Neural crest cell (in vitro differentiated cells): ENCODE results near the gene JSRP1. TPM values are rescaled to one million over a fixed set of nuclear protein-coding genes. Genes with fewer than 3 reads are reported as not detected.
"Not testable (repeated sequence)": the region's sequence is repeated elsewhere in the genome, so short reads cannot be mapped to it uniquely, and the experiment has no call there.

ENCODE experiments used
- DNase-seq: peaks from one replicate; pipeline ENCODE4 v3.0.0; 2021; ENCODE audit warnings: low read depth, mixed read lengths, low spot score
- H3K27ac Mint-ChIP-seq: one replicate; pipeline ENCODE4 v1.8.0; 2021; ENCODE audit warnings: mild to moderate bottlenecking, mixed read lengths; ENCODE audit not compliant: unreplicated experiment
- H3K27me3 Mint-ChIP-seq: 2 replicates; pipeline ENCODE4 v1.8.0; 2021; ENCODE audit warnings: low read depth, mild to moderate bottlenecking, mixed read lengths
- H3K36me3 Mint-ChIP-seq: 2 replicates; pipeline ENCODE4 v1.8.0; 2021; ENCODE audit warnings: low read depth, mild to moderate bottlenecking, mixed read lengths
- H3K4me1 Mint-ChIP-seq: 2 replicates; pipeline ENCODE4 v1.8.0; 2021; ENCODE audit warnings: mixed read lengths
- H3K4me3 Mint-ChIP-seq: one replicate; pipeline ENCODE4 v1.8.0; 2021; ENCODE audit warnings: mild to moderate bottlenecking, mixed read lengths
- H3K9me3 Mint-ChIP-seq: 2 replicates; pipeline ENCODE4 v1.8.0; 2021; ENCODE audit warnings: mixed read lengths
- CTCF ChIP-seq: fragments of 200-600 bp; sonication (generic); conservative IDR thresholded peaks from 2 replicates; pipeline ENCODE4 v1.5.0; 2021; ENCODE audit warnings: antibody characterized with exemption, mild to moderate bottlenecking
- total RNA-seq: library from RNA; stranded (reverse); gene quantifications from 2 replicates; pipeline ENCODE4 v1.2.1, GENCODE V29; 2021

The JSRP1 gene
- total RNA-seq, 1 donor from 2014 or later = 0.40 TPM

GRCh38 chr19:2283835-2284507 is 27.8 kb upstream of the JSRP1 start:
- TF ChIP-seq CTCF = no peak
- peaks cover 8% of the 10 kb centered on the region for H3K4me1 Mint-ChIP-seq
- H3K9me3 Mint-ChIP-seq = no peaks in the 10 kb centered on the region

DNA sequence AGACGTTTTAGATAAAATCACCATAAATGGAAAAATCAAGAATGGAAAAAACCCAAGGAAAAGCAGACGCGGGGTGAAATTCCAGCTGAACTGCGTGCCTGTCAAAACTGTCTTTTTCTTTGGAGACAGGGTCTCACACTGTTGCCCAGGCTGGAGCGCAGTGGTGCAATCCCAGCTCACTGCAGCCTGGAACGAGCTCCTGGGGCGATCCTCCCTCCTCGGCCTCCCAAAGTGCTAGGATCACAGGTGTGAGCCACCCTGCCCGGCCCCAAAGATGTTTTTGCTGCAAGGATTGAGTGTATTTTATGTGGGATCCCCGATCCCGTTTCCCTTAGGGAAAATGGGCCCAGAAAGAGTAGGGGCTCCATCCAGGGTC is 26.6 kb upstream of the JSRP1 start:
- Mint-ChIP-seq H3K27ac (no peak overlapping the region), H3K27me3 (peaks cover 32% of the 10 kb centered on the region), H3K9me3 (no peaks in the 10 kb centered on the region), H3K4me3 (peak overlapping the region; percentile 63), H3K4me1 (peaks cover 5% of the 10 kb centered on the region), H3K36me3 (no peaks in the 10 kb centered on the region)
- DNase-seq = no peak
- no peak for TF ChIP-seq CTCF

More at GRCh38 chr19:2283835-2284507, 27.8 kb upstream of the JSRP1 start:
- Mint-ChIP-seq H3K4me3 (no peak overlapping the region), H3K36me3 (peaks cover 3% of the 10 kb centered on the region), H3K27ac (no peak overlapping the region), H3K27me3 (peaks cover 43% of the 10 kb centered on the region)
- DNase-seq = no peak

- Mint-ChIP-seq H3K27ac (no peak within 1 kb of the TSS), H3K4me3 (peak within 1 kb of the TSS; percentile 63)
- DNase-seq = peak; percentile 47
These were observed 26.0 kb upstream of the JSRP1 start, which contains the start of gene PEAK3 for GRCh38 chr19:2282062-2282861. TSS of gene PEAK3 (minus strand) at chr19:2282175. CDS start at chr19:2280931, 1,244 bp downstream.

DNA sequence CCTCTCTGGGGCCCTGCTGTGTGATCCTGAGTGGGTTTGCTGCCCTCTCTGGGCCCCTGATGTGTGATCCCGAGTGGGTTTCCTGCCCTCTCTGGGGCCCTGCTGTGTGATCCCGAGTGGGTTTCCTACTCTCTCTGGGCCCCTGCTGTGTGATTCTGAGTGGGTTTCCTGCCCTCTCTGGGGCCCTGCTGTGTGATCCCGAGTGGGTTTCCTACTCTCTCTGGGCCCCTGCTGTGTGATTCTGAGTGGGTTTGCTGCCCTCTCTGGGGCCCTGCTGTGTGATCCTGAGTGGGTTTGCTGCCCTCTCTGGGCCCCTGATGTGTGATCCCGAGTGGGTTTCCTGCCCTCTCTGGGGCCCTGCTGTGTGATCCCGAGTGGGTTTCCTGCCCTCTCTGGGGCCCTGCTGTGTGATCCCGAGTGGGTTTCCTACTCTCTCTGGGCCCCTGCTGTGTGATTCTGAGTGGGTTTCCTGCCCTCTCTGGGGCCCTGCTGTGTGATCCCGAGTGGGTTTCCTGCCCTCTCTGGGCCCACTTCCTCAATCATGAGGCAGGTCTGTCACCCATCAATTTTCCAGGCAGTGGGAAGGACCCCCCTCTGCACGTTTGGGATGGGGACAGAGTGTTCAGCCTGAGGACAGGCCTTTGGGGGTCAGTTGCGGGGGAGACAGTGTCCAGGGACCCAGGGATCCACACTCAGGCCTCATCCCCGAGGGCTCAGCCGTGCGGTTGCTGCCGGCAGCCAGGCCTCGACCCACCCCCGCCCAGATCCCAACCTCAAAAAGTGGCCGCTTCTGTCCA is 25.2 kb upstream of the JSRP1 start:
- peaks cover 20% of the 10 kb centered on the region for H3K27me3 Mint-ChIP-seq
- H3K9me3 Mint-ChIP-seq, H3K4me3 Mint-ChIP-seq, H3K27ac Mint-ChIP-seq, H3K36me3 Mint-ChIP-seq, DNase-seq, H3K4me1 Mint-ChIP-seq: not testable (repeated sequence)

More at GRCh38 chr19:2282062-2282861, 26.0 kb upstream of the JSRP1 start, which contains the start of gene PEAK3:
- H3K27me3 Mint-ChIP-seq = peaks cover 26% of the 10 kb centered on the region
- H3K9me3 Mint-ChIP-seq = no peaks in the 10 kb centered on the region
- H3K36me3 Mint-ChIP-seq = no peaks in the 10 kb centered on the region
- TF ChIP-seq CTCF = no peak
- H3K4me1 Mint-ChIP-seq = peaks cover 5% of the 10 kb centered on the region

DNA sequence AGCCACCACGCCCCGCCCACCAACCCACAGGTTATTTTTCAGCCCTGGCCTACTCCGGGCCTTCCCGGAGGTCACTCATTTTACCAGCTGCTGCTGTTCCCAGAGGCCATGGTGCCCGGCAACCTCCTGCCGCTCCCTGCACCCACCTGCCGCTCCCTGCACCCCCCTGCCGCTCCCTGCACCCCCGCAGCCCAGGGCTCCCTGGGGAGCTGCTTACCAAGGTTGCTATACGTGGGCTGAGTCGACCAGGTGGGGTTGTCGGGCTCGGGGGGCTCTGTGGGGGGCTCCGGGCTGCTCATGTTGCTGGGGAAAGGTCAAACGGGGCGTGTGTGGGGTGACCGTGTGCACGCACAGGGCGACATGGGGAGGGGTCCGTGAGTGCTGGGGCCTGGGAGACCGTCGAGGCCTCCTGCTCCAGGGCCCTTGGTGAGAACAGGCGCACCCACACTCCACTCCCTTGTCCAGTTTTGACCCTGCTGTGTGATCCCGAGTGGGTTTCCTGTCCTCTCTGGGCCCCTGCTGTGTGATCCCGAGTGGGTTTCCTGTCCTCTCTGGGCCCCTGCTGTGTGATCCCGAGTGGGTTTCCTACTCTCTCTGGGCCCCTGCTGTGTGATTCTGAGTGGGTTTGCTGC is 24.5 kb upstream of the JSRP1 start:
- no peak for TF ChIP-seq CTCF
- peaks cover 15% of the 10 kb centered on the region for H3K27me3 Mint-ChIP-seq
- no peak for DNase-seq
- H3K9me3 Mint-ChIP-seq = no peaks in the 10 kb centered on the region
- no peaks in the 10 kb centered on the region for H3K36me3 Mint-ChIP-seq
- peaks cover 5% of the 10 kb centered on the region for H3K4me1 Mint-ChIP-seq
- H3K27ac Mint-ChIP-seq = no peak overlapping the region
- no peak overlapping the region for H3K4me3 Mint-ChIP-seq
